Astrocyte of the spinal cord (primary cell): ENCODE data around the gene PBRM1.

ENCODE experiments used
- DNase-seq: peaks from one replicate; pipeline ENCODE4 v3.0.0; 2011; ENCODE audit warnings: low read depth, low spot score
- H3K4me3 ChIP-seq: 2 replicates; pipeline ENCODE4 v1.5.1; 2011; ENCODE audit warnings: low read depth, mild to moderate bottlenecking, low read length, moderate library complexity
- CTCF ChIP-seq: IDR thresholded peaks from 2 replicates; pipeline ENCODE4 v1.5.1; 2012; ENCODE audit warnings: low read depth, mild to moderate bottlenecking, low read length, inconsistent platforms
- in situ Hi-C: cut with HindIII; loops from 2 replicates; pipeline ENCODE4 v1.10.0; 2017; ENCODE audit warnings: low sequenced_read_pairs

The PBRM1 gene

GRCh38 chr3:52552089-52552488, 133.6 kb downstream of the PBRM1 start:
- TF ChIP-seq CTCF, result no peak
- in situ Hi-C loops, result no loop called here
- no peak for DNase-seq
- H3K4me3 ChIP-seq, result no peak overlapping the region

- no peak for DNase-seq
- TF ChIP-seq CTCF, result no peak
- H3K4me3 ChIP-seq, result no peak overlapping the region
- in situ Hi-C loops, result no loop called here
Measured at GRCh38 chr3:52551118-52551517, 134.6 kb downstream of the PBRM1 start.

GRCh38 chr3:52547143-52547542, 138.6 kb downstream of the PBRM1 start:
- no peak for DNase-seq
- TF ChIP-seq CTCF, result no peak
- H3K4me3 ChIP-seq, result no peak overlapping the region
- in situ Hi-C loops, result no loop called here

- no peak for TF ChIP-seq CTCF
- no peak for DNase-seq
- in situ Hi-C loops, result no loop called here
- H3K4me3 ChIP-seq, result no peak overlapping the region
Measured at GRCh38 chr3:52546111-52546901, 139.4 kb downstream of the PBRM1 start.

GRCh38 chr3:52544937-52545336, 140.8 kb downstream of the PBRM1 start:
- no peak for TF ChIP-seq CTCF
- in situ Hi-C loops, result no loop called here
- H3K4me3 ChIP-seq, result no peak overlapping the region
- DNase-seq, result no peak

GRCh38 chr3:52541050-52541449, 144.7 kb downstream of the PBRM1 start:
- in situ Hi-C loops, result no loop called here
- TF ChIP-seq CTCF, result no peak

More at GRCh38 chr3:52541050-52541449, 144.7 kb downstream of the PBRM1 start:
- no peak overlapping the region for H3K4me3 ChIP-seq
- DNase-seq, result no peak
